SJSA1 (cell line): ENCODE measurements around the gene ABLIM2. TPM values are rescaled to one million over a fixed set of nuclear protein-coding genes. Genes with fewer than 3 reads are reported as not detected.

Source experiments
- DNase-seq, 2 experiments: peaks; one replicate each; pipeline ENCODE4 v3.0.0-alpha.2; 2015 to 2020; ENCODE audit warnings: low spot score in 2 of 2, low read depth in 1 of 2
- H3K27ac ChIP-seq: fragments of 250-450 bp; sonication (Bioruptor Pico); 2 replicates; pipeline ENCODE4 v1.5.1; 2020; ENCODE audit warnings: mild to moderate bottlenecking, moderate library complexity
- H3K27me3 ChIP-seq: fragments of 250-450 bp; sonication (Bioruptor Pico); replicated peaks from 2 replicates; pipeline ENCODE4 v1.5.1; 2020; ENCODE audit warnings: mild to moderate bottlenecking, moderate library complexity
- H3K36me3 ChIP-seq: fragments of 250-450 bp; sonication (Bioruptor Pico); 2 replicates; pipeline ENCODE4 v1.5.1; 2020; ENCODE audit warnings: mild to moderate bottlenecking
- H3K4me1 ChIP-seq: fragments of 250-450 bp; sonication (Bioruptor Pico); replicated peaks from 2 replicates; pipeline ENCODE4 v1.6.1; 2021; ENCODE audit warnings: mild to moderate bottlenecking
- H3K4me3 ChIP-seq: fragments of 250-450 bp; sonication (Bioruptor Pico); 2 replicates; pipeline ENCODE4 v1.5.1; 2020; ENCODE audit warnings: mild to moderate bottlenecking
- H3K9me3 ChIP-seq: fragments of 250-450 bp; sonication (Bioruptor Pico); replicated peaks from 2 replicates; pipeline ENCODE4 v1.5.1; 2020; ENCODE audit warnings: mild to moderate bottlenecking
- total RNA-seq: library from RNA; depleted of rRNA; stranded (reverse); fragments of >200 nt; shearing (Covaris generic); gene quantifications from 2 replicates; pipeline ENCODE4 v1.2.3, GENCODE V29; 2014

Gene ABLIM2
- total RNA-seq, 1 experiment from 2014 or later: 0.13 TPM

DNA sequence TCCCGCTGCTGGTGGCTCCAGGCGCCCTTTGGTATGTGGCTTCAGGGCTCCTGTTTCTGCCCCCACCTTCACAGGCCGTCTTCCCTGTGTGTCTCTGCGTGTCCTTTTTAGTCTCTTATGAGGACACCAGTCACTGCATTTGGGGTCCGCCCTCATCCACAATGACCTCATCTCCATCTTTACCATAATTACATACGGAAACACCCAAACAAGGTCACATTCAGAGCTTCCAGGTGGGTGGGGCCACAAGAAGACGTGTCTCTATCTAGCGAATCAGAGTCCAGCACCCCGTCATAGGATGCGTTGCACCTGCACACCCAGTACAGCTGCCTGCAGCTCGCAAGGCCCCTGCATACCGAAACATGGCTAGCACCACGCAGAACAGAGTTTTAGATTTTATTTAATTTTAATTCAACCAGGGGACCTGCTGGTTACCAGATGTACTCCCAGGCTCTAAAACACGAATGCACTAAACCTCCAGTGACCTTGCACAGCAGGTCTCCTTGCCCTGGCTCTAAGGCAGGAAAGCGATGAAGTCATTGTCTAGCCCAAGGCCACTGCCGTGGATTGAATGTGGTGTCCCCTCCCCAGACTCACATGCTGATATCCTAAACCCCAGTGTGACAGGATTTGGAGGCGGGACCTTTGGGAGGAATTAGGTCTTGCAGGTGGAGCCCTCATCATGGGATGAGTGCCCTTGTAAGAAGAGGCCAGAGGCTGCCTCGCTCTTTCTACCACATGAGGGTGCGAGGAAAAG, 30.3 kb downstream of the ABLIM2 start:
- no peak for DNase-seq
- no peaks in the 10 kb centered on the region for H3K36me3 ChIP-seq
- no peak overlapping the region for H3K27ac ChIP-seq
- H3K27me3 ChIP-seq: peaks cover 60% of the 10 kb centered on the region
- H3K4me3 ChIP-seq: no peak overlapping the region
- no peaks in the 10 kb centered on the region for H3K4me1 ChIP-seq
- no peaks in the 10 kb centered on the region for H3K9me3 ChIP-seq

GRCh38 chr4:8127051-8127826, 31.4 kb downstream of the ABLIM2 start:
- H3K36me3 ChIP-seq: no peaks in the 10 kb centered on the region
- DNase-seq: no peak
- H3K27ac ChIP-seq: no peak overlapping the region
- no peaks in the 10 kb centered on the region for H3K4me1 ChIP-seq
- H3K27me3 ChIP-seq: peaks cover 52% of the 10 kb centered on the region
- H3K4me3 ChIP-seq: no peak overlapping the region
- H3K9me3 ChIP-seq: no peaks in the 10 kb centered on the region

GRCh38 chr4:8126523-8126922, 32.1 kb downstream of the ABLIM2 start:
- Histone ChIP-seq H3K9me3 (no peaks in the 10 kb centered on the region), H3K4me3 (no peak overlapping the region), H3K27ac (no peak overlapping the region), H3K27me3 (peaks cover 50% of the 10 kb centered on the region), H3K36me3 (no peaks in the 10 kb centered on the region), H3K4me1 (no peaks in the 10 kb centered on the region)
- DNase-seq: no peak

DNA sequence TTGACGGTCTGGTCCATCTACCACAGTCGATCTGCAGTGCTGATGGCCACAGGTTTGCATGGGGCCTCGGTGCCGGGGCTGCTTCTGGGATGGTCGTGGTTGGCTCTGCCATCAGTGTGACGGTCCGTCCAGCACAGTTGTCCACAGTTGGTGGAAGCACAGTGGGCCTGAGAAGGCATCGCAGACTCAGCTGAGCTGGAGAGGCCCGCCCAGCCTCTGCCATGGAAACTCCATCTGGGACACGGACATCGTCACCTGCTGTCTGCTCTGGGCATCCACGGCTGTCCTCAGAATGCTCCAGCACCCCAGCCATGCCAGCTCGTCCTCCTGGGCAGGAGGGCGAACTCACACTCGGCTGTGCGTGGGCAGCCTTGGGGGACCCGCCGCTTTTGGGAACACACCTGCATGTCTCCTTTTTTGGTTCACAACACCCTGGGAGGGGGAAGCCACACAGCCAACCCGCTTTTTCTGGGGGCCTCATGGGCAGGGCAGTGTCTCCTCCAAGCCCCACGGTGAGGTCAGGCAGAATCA, 33.0 kb downstream of the ABLIM2 start:
- H3K9me3 ChIP-seq: no peaks in the 10 kb centered on the region
- no peaks in the 10 kb centered on the region for H3K4me1 ChIP-seq
- H3K4me3 ChIP-seq: no peak overlapping the region
- DNase-seq: no peak
- H3K36me3 ChIP-seq: no peaks in the 10 kb centered on the region
- H3K27ac ChIP-seq: no peak overlapping the region
- H3K27me3 ChIP-seq: peaks cover 43% of the 10 kb centered on the region

DNA sequence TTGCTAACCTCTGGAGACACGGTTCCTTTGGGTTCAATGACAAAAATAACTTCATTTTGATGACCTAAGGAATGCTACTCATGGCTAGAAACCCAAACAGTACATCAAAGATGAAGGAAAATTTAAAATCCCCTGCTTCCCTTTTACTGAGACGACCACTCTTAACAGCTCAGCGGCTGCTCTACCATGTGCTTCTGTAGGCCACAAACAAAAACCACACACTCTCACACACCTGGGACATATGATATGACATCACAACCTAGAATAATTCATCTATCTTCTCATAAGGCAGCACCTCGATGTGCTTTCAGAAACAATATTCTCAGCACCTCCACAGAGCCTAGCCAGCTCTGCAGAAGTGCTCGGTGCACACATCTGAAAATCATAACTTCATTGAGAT, 34.7 kb downstream of the ABLIM2 start:
- DNase-seq: no peak
- no peaks in the 10 kb centered on the region for H3K4me1 ChIP-seq
- H3K27me3 ChIP-seq: peaks cover 32% of the 10 kb centered on the region
- H3K36me3 ChIP-seq: no peaks in the 10 kb centered on the region
- H3K27ac ChIP-seq: no peak overlapping the region
- no peaks in the 10 kb centered on the region for H3K9me3 ChIP-seq
- no peak overlapping the region for H3K4me3 ChIP-seq

DNA sequence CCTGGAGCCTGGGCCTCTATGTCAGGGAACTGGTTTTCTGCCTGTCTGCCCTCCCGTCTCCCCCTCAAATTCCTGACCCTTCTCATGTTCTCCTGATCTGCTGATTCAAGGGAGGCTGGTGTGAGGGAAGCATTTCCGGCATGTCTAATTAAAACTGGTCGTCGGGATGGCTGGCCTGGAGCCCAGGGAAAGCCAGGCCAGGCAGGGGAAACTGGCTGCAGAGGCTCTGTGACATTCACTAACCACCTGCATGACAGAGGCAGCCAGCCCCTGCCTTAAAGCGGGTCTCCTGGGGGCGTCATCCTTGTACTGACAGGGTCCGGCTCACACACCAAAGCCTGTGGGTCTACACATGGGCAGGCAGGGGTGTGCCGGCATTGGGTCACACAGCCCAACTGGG, 35.2 kb downstream of the ABLIM2 start:
- Histone ChIP-seq H3K27me3 (peaks cover 27% of the 10 kb centered on the region), H3K4me3 (no peak overlapping the region), H3K36me3 (no peaks in the 10 kb centered on the region), H3K9me3 (no peaks in the 10 kb centered on the region), H3K4me1 (no peaks in the 10 kb centered on the region), H3K27ac (no peak overlapping the region)
- no peak for DNase-seq

DNA sequence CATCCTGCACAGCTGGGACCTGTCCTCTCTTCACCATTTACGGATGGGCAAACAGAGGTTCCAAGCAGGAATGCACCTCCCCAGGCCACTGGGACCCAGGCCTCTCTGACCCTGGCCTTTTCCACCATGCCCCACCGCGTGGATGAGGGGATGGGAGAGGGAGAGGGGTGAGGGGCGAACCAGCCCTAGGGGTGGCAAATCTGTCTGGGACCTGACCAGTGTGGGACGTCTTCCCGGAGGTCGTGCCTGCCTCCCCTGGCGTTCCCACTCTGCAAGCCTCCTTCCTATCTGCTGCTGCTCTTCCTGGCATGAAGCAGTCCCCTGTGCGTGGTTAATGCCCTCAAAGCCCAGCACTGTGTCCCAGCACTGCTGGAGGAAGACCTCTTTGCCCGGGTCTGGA, 35.9 kb downstream of the ABLIM2 start:
- Histone ChIP-seq H3K4me3 (no peak overlapping the region), H3K27me3 (peaks cover 27% of the 10 kb centered on the region), H3K4me1 (no peaks in the 10 kb centered on the region), H3K36me3 (no peaks in the 10 kb centered on the region), H3K27ac (no peak overlapping the region), H3K9me3 (no peaks in the 10 kb centered on the region)
- no peak for DNase-seq

DNA sequence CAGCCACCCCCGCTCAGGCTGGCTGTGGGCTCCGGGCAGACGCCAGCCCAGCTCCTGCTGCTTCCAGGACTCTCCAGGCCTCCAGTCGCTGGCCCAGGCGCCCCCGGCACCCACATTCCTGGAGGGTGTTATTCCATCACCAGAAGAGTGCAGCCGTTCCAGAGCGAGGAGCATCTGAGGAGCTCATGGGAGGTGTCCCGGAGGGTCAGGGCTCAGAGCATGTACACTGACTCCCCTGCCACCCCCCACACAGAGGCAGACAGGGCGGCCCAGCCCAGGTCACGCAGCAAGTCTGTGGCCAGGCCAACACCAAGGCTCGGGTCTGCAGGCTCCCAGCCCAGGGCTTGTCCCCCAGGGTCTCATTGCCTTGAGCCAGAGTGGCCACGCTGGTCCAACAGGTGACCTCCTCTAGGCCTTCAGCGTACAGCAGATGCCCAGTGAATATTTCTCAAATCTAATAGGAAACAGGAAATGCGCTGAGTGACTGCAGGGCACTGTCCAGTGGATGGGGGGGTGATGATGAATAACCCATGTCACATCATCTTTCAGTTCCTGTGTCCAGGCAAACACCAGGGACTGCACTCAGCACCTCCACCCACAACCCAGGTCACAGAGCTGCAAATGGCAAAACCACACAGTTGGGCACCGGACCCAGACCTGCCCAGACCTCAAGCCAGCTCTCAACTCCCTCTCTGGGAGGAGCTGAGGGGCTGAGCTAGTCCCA, 37.2 kb downstream of the ABLIM2 start:
- Histone ChIP-seq H3K27ac (no peak overlapping the region), H3K36me3 (no peaks in the 10 kb centered on the region), H3K9me3 (no peaks in the 10 kb centered on the region), H3K4me3 (no peak overlapping the region), H3K27me3 (peaks cover 24% of the 10 kb centered on the region), H3K4me1 (no peaks in the 10 kb centered on the region)
- no peak for DNase-seq

- Histone ChIP-seq H3K36me3 (no peaks in the 10 kb centered on the region), H3K4me1 (no peaks in the 10 kb centered on the region), H3K9me3 (no peaks in the 10 kb centered on the region), H3K27me3 (peaks cover 22% of the 10 kb centered on the region), H3K4me3 (no peak overlapping the region), H3K27ac (no peak overlapping the region)
- no peak for DNase-seq
Observed at GRCh38 chr4:8120501-8120900, 38.1 kb downstream of the ABLIM2 start.

- H3K4me3 ChIP-seq: no peak overlapping the region
- H3K27ac ChIP-seq: no peak overlapping the region
- no peak for DNase-seq
- peaks cover 16% of the 10 kb centered on the region for H3K27me3 ChIP-seq
- no peaks in the 10 kb centered on the region for H3K9me3 ChIP-seq
- no peaks in the 10 kb centered on the region for H3K4me1 ChIP-seq
- no peaks in the 10 kb centered on the region for H3K36me3 ChIP-seq
Observed at GRCh38 chr4:8119877-8120276, 38.7 kb downstream of the ABLIM2 start.

DNA sequence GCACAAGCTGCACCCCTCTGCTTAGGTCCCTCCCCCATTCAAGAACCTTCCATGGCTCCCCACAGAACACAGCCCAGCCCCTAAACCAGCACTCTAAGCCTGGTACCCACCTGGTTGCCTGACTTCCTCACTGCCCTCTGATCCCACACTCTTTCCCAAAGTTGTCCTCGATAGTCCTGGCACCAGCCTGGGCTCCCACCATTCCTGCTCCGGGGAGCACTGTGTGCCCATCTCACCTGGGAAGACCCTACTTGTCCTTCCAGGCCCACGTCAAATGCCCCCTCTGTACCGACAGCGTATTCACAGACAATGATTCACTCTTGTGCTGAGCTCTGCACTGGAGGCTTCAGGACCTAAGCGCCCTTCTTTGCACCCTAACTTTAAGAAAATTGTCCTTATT, 40.1 kb downstream of the ABLIM2 start:
- Histone ChIP-seq H3K27ac (no peak overlapping the region), H3K36me3 (no peaks in the 10 kb centered on the region), H3K27me3 (peaks cover 14% of the 10 kb centered on the region), H3K4me3 (no peak overlapping the region), H3K4me1 (no peaks in the 10 kb centered on the region), H3K9me3 (no peaks in the 10 kb centered on the region)
- no peak for DNase-seq

- H3K27ac ChIP-seq: no peak overlapping the region
- H3K27me3 ChIP-seq: peaks cover 17% of the 10 kb centered on the region
- H3K9me3 ChIP-seq: no peaks in the 10 kb centered on the region
- DNase-seq: no peak
- H3K4me1 ChIP-seq: no peaks in the 10 kb centered on the region
- no peaks in the 10 kb centered on the region for H3K36me3 ChIP-seq
- no peak overlapping the region for H3K4me3 ChIP-seq
Observed at GRCh38 chr4:8118035-8118434, 40.6 kb downstream of the ABLIM2 start.

GRCh38 chr4:8117278-8117682, 41.3 kb downstream of the ABLIM2 start:
- DNase-seq: peak; percentile 14 to 60
- Histone ChIP-seq H3K36me3 (no peaks in the 10 kb centered on the region), H3K4me1 (no peaks in the 10 kb centered on the region), H3K9me3 (no peaks in the 10 kb centered on the region), H3K4me3 (no peak overlapping the region), H3K27me3 (peaks cover 23% of the 10 kb centered on the region), H3K27ac (no peak overlapping the region)

DNA sequence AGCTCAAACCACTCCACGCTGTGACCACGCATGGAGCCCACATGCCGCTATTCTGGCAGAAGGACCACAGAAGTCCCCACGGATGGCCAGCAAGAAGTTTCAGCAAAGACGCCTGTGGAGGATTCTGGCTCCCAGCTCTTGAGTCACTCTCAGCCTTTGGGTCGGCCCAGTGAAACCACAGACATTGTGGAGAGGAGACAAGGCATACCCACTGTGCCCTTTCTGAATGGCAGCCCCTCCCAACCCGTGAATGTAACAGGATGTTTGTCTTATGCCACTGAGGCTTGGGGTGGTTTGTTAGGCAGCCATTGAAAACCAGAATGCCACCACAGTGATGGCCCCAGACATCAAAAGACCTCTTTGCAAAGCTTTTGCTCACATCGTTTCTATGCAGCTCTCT, 42.7 kb downstream of the ABLIM2 start:
- H3K36me3 ChIP-seq: no peaks in the 10 kb centered on the region
- peaks cover 35% of the 10 kb centered on the region for H3K27me3 ChIP-seq
- H3K4me3 ChIP-seq: no peak overlapping the region
- H3K4me1 ChIP-seq: no peaks in the 10 kb centered on the region
- H3K9me3 ChIP-seq: no peaks in the 10 kb centered on the region
- no peak for DNase-seq
- no peak overlapping the region for H3K27ac ChIP-seq
